DOHH2 (cell line): Measurements from ENCODE around the gene GRAP.
"Not testable (repeated sequence)": the region's sequence is repeated elsewhere in the genome, so short reads cannot be mapped to it uniquely, and the experiment has no call there.

Experiments used
- H3F3A ChIP-seq: fragments of 200-600 bp; sonication (generic), shearing (Covaris generic); 2 replicates; pipeline ENCODE4 v1.6.0; 2016; ENCODE audit warnings: antibody characterized with exemption, mild to moderate bottlenecking; ENCODE audit not compliant: control insufficient read depth, insufficient read depth
- H3K27ac ChIP-seq: fragments of 200-600 bp; sonication (generic); 2 replicates; pipeline ENCODE4 v1.5.1; 2014; ENCODE audit warnings: low read depth, mild to moderate bottlenecking, low read length, moderate library complexity
- H3K27me3 ChIP-seq: fragments of 200-600 bp; sonication (generic); 2 replicates; pipeline ENCODE4 v1.6.1; 2014; ENCODE audit warnings: mild to moderate bottlenecking, low read length, mixed read lengths; ENCODE audit not compliant: control insufficient read depth
- H3K36me3 ChIP-seq: fragments of 200-600 bp; sonication (generic); 2 replicates; pipeline ENCODE4 v1.6.1; 2014; ENCODE audit warnings: mild to moderate bottlenecking, low read length, moderate library complexity, mixed read lengths; ENCODE audit not compliant: control insufficient read depth
- H3K4me1 ChIP-seq: fragments of 200-600 bp; sonication (generic); 2 replicates; pipeline ENCODE4 v1.6.1; 2014; ENCODE audit warnings: mild to moderate bottlenecking, low read length, mixed read lengths; ENCODE audit not compliant: control insufficient read depth
- H3K4me2 ChIP-seq: fragments of 200-600 bp; sonication (generic); 2 replicates; pipeline ENCODE4 v1.6.0; 2014; ENCODE audit warnings: mild to moderate bottlenecking, low read length, moderate library complexity
- H3K4me3 ChIP-seq: fragments of 200-600 bp; sonication (generic); 2 replicates; pipeline ENCODE4 v1.5.1; 2014; ENCODE audit warnings: mild to moderate bottlenecking, low read length, mixed read lengths
- H3K79me2 ChIP-seq: fragments of 200-600 bp; sonication (generic); 2 replicates; pipeline ENCODE4 v1.6.1; 2014; ENCODE audit warnings: mild to moderate bottlenecking, low read length, mixed read lengths; ENCODE audit not compliant: control insufficient read depth
- H3K9me2 ChIP-seq: fragments of 200-600 bp; sonication (generic); replicated peaks from 2 replicates; pipeline ENCODE4 v1.6.1; 2014; ENCODE audit warnings: mild to moderate bottlenecking, low read length, mixed read lengths; ENCODE audit not compliant: control insufficient read depth
- H3K9me3 ChIP-seq: fragments of 200-600 bp; sonication (generic); 2 replicates; pipeline ENCODE4 v1.6.1; 2014; ENCODE audit warnings: antibody characterized with exemption, low read length, mixed read lengths; ENCODE audit not compliant: control insufficient read depth, insufficient read depth
- H4K20me1 ChIP-seq: fragments of 200-600 bp; sonication (generic); 2 replicates; pipeline ENCODE4 v1.6.0; 2014; ENCODE audit warnings: low read depth, mild to moderate bottlenecking, antibody characterized with exemption, low read length, moderate library complexity; ENCODE audit not compliant: control insufficient read depth, insufficient read depth
- CTCF ChIP-seq: fragments of 200-600 bp; sonication (generic); IDR thresholded peaks from one replicate; pipeline ENCODE4 v1.5.1; 2014; ENCODE audit warnings: antibody characterized with exemption, mild to moderate bottlenecking, low read depth, low read length; ENCODE audit not compliant: poor library complexity, severe bottlenecking
- EZH2phosphoT487 ChIP-seq: fragments of 200-600 bp; sonication (generic); IDR thresholded peaks from 2 replicates; pipeline ENCODE4 v1.6.1; 2017; ENCODE audit warnings: borderline replicate concordance, mild to moderate bottlenecking, antibody characterized with exemption, low read length, moderate library complexity, mixed read lengths

GRAP gene

GRCh38 chr17:19022128-19022527 is 24.6 kb downstream of the GRAP start:
- Histone ChIP-seq H3K9me2 (no peaks in the 10 kb centered on the region), H3K4me1 (peaks cover 18% of the 10 kb centered on the region), H3K27me3 (no peaks in the 10 kb centered on the region; the same call in 1 of the 2 replicates), H3K9me3 (no peaks in the 10 kb centered on the region), H4K20me1 (peaks cover 5% of the 10 kb centered on the region; the same call in 1 of the 2 replicates), H3K36me3 (peaks cover 44% of the 10 kb centered on the region), H3K27ac (no peak overlapping the region), H3K79me2 (no peaks in the 10 kb centered on the region), H3K4me3 (no peak overlapping the region), H3F3A (peaks cover 18% of the 10 kb centered on the region), H3K4me2 (no peak overlapping the region)
- TF ChIP-seq EZH2phosphoT487 (no peak), CTCF (no peak)

GRCh38 chr17:19021622-19022083 is 25.1 kb downstream of the GRAP start:
- Histone ChIP-seq H3K36me3 (peaks cover 44% of the 10 kb centered on the region), H3K4me2 (no peak overlapping the region), H4K20me1 (peaks cover 5% of the 10 kb centered on the region; the same call in 1 of the 2 replicates), H3K4me3 (no peak overlapping the region), H3K79me2 (no peaks in the 10 kb centered on the region), H3K9me3 (no peaks in the 10 kb centered on the region), H3K27me3 (no peaks in the 10 kb centered on the region; the same call in 1 of the 2 replicates), H3F3A (peaks cover 18% of the 10 kb centered on the region), H3K4me1 (peaks cover 18% of the 10 kb centered on the region), H3K27ac (no peak overlapping the region), H3K9me2 (no peaks in the 10 kb centered on the region)
- no peak for TF ChIP-seq CTCF
- no peak for TF ChIP-seq EZH2phosphoT487

GRCh38 chr17:19021011-19021621 is 25.6 kb downstream of the GRAP start:
- H4K20me1 ChIP-seq = not testable (repeated sequence)

GRCh38 chr17:19020016-19020415 is 26.7 kb downstream of the GRAP start:
- Histone ChIP-seq H3K36me3 (peaks cover 44% of the 10 kb centered on the region), H3F3A (peaks cover 18% of the 10 kb centered on the region), H3K9me3 (no peaks in the 10 kb centered on the region), H3K27me3 (peaks cover 3% of the 10 kb centered on the region; the same call in 1 of the 2 replicates), H3K4me3 (no peak overlapping the region), H3K4me1 (peaks cover 18% of the 10 kb centered on the region), H3K79me2 (no peaks in the 10 kb centered on the region), H4K20me1 (peaks cover 5% of the 10 kb centered on the region; the same call in 1 of the 2 replicates), H3K27ac (no peak overlapping the region), H3K9me2 (no peaks in the 10 kb centered on the region), H3K4me2 (no peak overlapping the region)
- TF ChIP-seq CTCF (no peak), EZH2phosphoT487 (no peak)

More at GRCh38 chr17:19021011-19021621, 25.6 kb downstream of the GRAP start:
- peaks cover 18% of the 10 kb centered on the region for H3F3A ChIP-seq
- H3K4me2 ChIP-seq, H3K79me2 ChIP-seq, H3K27ac ChIP-seq, H3K4me3 ChIP-seq, H3K9me2 ChIP-seq, H3K27me3 ChIP-seq, H3K9me3 ChIP-seq: not testable (repeated sequence)
- H3K4me1 ChIP-seq = peaks cover 18% of the 10 kb centered on the region
- peaks cover 44% of the 10 kb centered on the region for H3K36me3 ChIP-seq
